Sigmoid colon (tissue), 4 donors: ENCODE measurements around the gene CARMIL3.

Experiments
- CTCF ChIP-seq, 4 experiments: fragments of 450-650 bp in 3 of 4; fragments of 200-600 bp in 1 of 4; IDR thresholded peaks; one replicate each; pipeline ENCODE4 v1.5.1; 2016 to 2019; ENCODE audit warnings: antibody characterized with exemption in 4 of 4, mild to moderate bottlenecking in 3 of 4, moderate library complexity in 2 of 4
- POLR2A ChIP-seq, 2 donors: fragments of 450-650 bp; IDR thresholded peaks; one replicate each; pipeline ENCODE4 v1.6.1; 2016; ENCODE audit warnings: antibody characterized with exemption in 2 of 2, mild to moderate bottlenecking in 2 of 2, moderate library complexity in 2 of 2
- POLR2AphosphoS5 ChIP-seq, 4 donors: sonication (generic); formaldehyde crosslinking; IDR thresholded peaks; one replicate each; pipeline ENCODE4 v1.6.1; 2017; ENCODE audit warnings: antibody characterized with exemption in 4 of 4

- TF ChIP-seq POLR2A (IDR thresholded peaks at IDR 0.05) (no peak), CTCF (IDR thresholded peaks at IDR 0.05) (no peak), POLR2AphosphoS5 (IDR thresholded peaks at IDR 0.05) (no peak)
Observed at GRCh38 chr14:24058951-24059475, 7.2 kb downstream of the CARMIL3 start.
